B cell (primary cell): ENCODE data around the gene KCNJ18. TPM values are rescaled to one million over a fixed set of nuclear protein-coding genes. Genes with fewer than 3 reads are reported as not detected.
"Not testable (repeated sequence)": the region's sequence is repeated elsewhere in the genome, so short reads cannot be mapped to it uniquely, and the experiment has no call there.

ENCODE experiments used
- ATAC-seq: fragments of 200-7000 bp; cut with Tn5 transposase; one replicate; pipeline ENCODE4 v1.10.0; 2021; ENCODE audit warnings: low read depth, mild to moderate bottlenecking, moderate number of reproducible peaks, moderate library complexity
- CTCF ChIA-PET: fragments of 350-600 bp; sonication (Branson Sonifier 250); formaldehyde crosslinking; loops from one replicate; lab custom pipeline; 2021; ENCODE audit warnings: antibody characterized with exemption, inconsistent platforms; lab: Charles Lee
- POLR2A ChIA-PET: fragments of 350-600 bp; sonication (Branson Sonifier 250); formaldehyde crosslinking; loops from one replicate; lab custom pipeline; 2021; ENCODE audit warnings: antibody characterized with exemption; lab: Charles Lee
- DNase-seq: peaks from one replicate; pipeline ENCODE4 v3.0.0; 2013
- H2AFZ ChIP-seq: 2 replicates; pipeline ENCODE4 v1.6.1; 2012; ENCODE audit warnings: mild to moderate bottlenecking, low read depth, low read length; ENCODE audit not compliant: insufficient read depth, poor library complexity, severe bottlenecking
- H3K27ac ChIP-seq, 2 donors: 1 replicate in 1 of 2; 2 replicates in 1 of 2; pipeline ENCODE4 v1.5.1; 2012 to 2013; ENCODE audit warnings: low read length in 2 of 2, mild to moderate bottlenecking in 2 of 2, moderate library complexity in 1 of 2
- H3K27me3 ChIP-seq, 4 experiments: fragments of 200-600 bp in 1 of 4; sonication (generic) in 1 of 4; replicated peaks in 1 of 4; 1 replicate in 2 of 4; 2 replicates in 2 of 4; pipeline versions ENCODE4 v1.6.1 to v1.7.0; 2013 to 2016; ENCODE audit warnings: low read length in 3 of 4, mild to moderate bottlenecking in 2 of 4, mixed read lengths in 1 of 4, moderate library complexity in 1 of 4; ENCODE audit not compliant: insufficient read depth in 4 of 4, control insufficient read depth in 3 of 4; ENCODE audit errors: control extremely low read depth in 1 of 4
- H3K36me3 ChIP-seq, 2 experiments: replicated peaks in 1 of 2; 1 replicate in 1 of 2; 2 replicates in 1 of 2; pipeline versions ENCODE4 v1.6.1 to v1.7.1; 2013; ENCODE audit warnings: low read length in 1 of 2; ENCODE audit not compliant: insufficient read depth in 2 of 2, control insufficient read depth in 1 of 2; ENCODE audit errors: control extremely low read depth in 1 of 2, extremely low read depth in 1 of 2
- H3K4me1 ChIP-seq, 2 donors: fragments of 200-600 bp in 1 of 2; sonication (generic) in 1 of 2; 1 replicate in 1 of 2; 2 replicates in 1 of 2; pipeline versions ENCODE4 v1.5.1 to v1.6.1; 2013 to 2017; ENCODE audit warnings: low read length in 2 of 2; ENCODE audit not compliant: control insufficient read depth in 2 of 2, insufficient read depth in 2 of 2
- H3K4me2 ChIP-seq: replicated peaks from 2 replicates; pipeline ENCODE3; 2012; ENCODE audit warnings: mild to moderate bottlenecking, low read depth, low read length; ENCODE audit not compliant: poor library complexity, severe bottlenecking
- H3K4me3 ChIP-seq, 5 experiments: fragments of 200-600 bp in 1 of 5; sonication (generic) in 1 of 5; 1 replicate in 3 of 5; 2 replicates in 2 of 5; pipeline versions ENCODE4 v1.5.1 to v1.7.0; 2011 to 2016; ENCODE audit warnings: low read length in 4 of 5, mild to moderate bottlenecking in 4 of 5, low read depth in 2 of 5, control low read depth in 1 of 5, moderate library complexity in 1 of 5; ENCODE audit not compliant: insufficient read depth in 1 of 5; ENCODE audit errors: control extremely low read depth in 1 of 5, extremely low read depth in 1 of 5
- H3K79me2 ChIP-seq: fragments of 200-600 bp; sonication (generic); one replicate; pipeline ENCODE4 v1.6.0; 2016; ENCODE audit warnings: low read length; ENCODE audit not compliant: control insufficient read depth, insufficient read depth
- H3K9ac ChIP-seq: fragments of 200-600 bp; sonication (generic); 2 replicates; pipeline ENCODE4 v1.6.1; 2017; ENCODE audit warnings: mild to moderate bottlenecking, low read length, moderate library complexity
- H3K9me3 ChIP-seq, 3 donors: one replicate each; pipeline versions ENCODE4 v1.6.1 to v1.7.1; 2013; ENCODE audit warnings: low read length in 2 of 3; ENCODE audit not compliant: control insufficient read depth in 2 of 3, insufficient read depth in 1 of 3; ENCODE audit errors: control extremely low read depth in 1 of 3
- H4K20me1 ChIP-seq: 2 replicates; pipeline ENCODE4 v1.6.0; 2012; ENCODE audit warnings: mild to moderate bottlenecking, low read length; ENCODE audit not compliant: insufficient read depth, control insufficient read depth, poor library complexity, severe bottlenecking
- H3K27ac Mint-ChIP-seq: one replicate; pipeline ENCODE4 v1.8.0; 2021; ENCODE audit warnings: mixed read lengths
- H3K27me3 Mint-ChIP-seq: one replicate; pipeline ENCODE4 v1.8.0; 2021; ENCODE audit warnings: mixed read lengths
- H3K4me1 Mint-ChIP-seq: one replicate; pipeline ENCODE4 v1.8.0; 2021; ENCODE audit warnings: mixed read lengths
- H3K4me3 Mint-ChIP-seq: one replicate; pipeline ENCODE4 v1.8.0; 2021; ENCODE audit warnings: mixed read lengths
- H3K9me3 Mint-ChIP-seq: one replicate; pipeline ENCODE4 v1.8.0; 2022; ENCODE audit warnings: mixed read lengths; ENCODE audit not compliant: insufficient read depth
- WGBS: methylation state at CpG from one replicate; pipeline ENCODE4 v1.1.5; 2013; ENCODE audit warnings: missing lambda C conversion rate; ENCODE audit not compliant: insufficient coverage; 5-methylcytosine and 5-hydroxymethylcytosine counted together
- intact Hi-C: fragments of 100-400 bp; cut with micrococcal nuclease; formaldehyde crosslinking; loops from one replicate; pipeline ENCODE4 v1.10.0; 2022
- polyA plus RNA-seq: library from polyadenylated mRNA; depleted of rRNA; stranded (reverse); fragments of >200 nt; gene quantifications from 2 replicates; pipeline ENCODE4 v1.2.3, GENCODE V29; 2012
- total RNA-seq, 2 donors: library from RNA; stranded (reverse); fragments of 120-200 nt in 1 of 2; gene quantifications; 1 replicate in 1 of 2; 2 replicates in 1 of 2; pipeline versions ENCODE4 v1.2.3 to v1.2.4, GENCODE V29; 2013 to 2022

Gene KCNJ18
- total and polyA plus RNA-seq, 2 donors (not counting 1 experiment from before 2014, with no cell fraction given) = not detected

GRCh38 chr17:21666711-21667412 is 25.5 kb upstream of the KCNJ18 start:
- H3K4me1 ChIP-seq, DNase-seq, H3K4me2 ChIP-seq, CTCF ChIA-PET, ATAC-seq, H3K9me3 Mint-ChIP-seq, H3K27ac ChIP-seq, H4K20me1 ChIP-seq, POLR2A ChIA-PET, H3K27me3 ChIP-seq, intact Hi-C loops, H3K4me1 Mint-ChIP-seq, H3K27ac Mint-ChIP-seq, H3K36me3 ChIP-seq, H3K27me3 Mint-ChIP-seq, H3K4me3 ChIP-seq, H2AFZ ChIP-seq, H3K79me2 ChIP-seq, H3K4me3 Mint-ChIP-seq, H3K9ac ChIP-seq: not testable (repeated sequence)
- H3K9me3 ChIP-seq = peaks cover 0 to 16% (median 2%) of the 10 kb centered on the region in 3 donors
- 70% methylated on average over 3 of the region's 3 CpGs for WGBS

DNA sequence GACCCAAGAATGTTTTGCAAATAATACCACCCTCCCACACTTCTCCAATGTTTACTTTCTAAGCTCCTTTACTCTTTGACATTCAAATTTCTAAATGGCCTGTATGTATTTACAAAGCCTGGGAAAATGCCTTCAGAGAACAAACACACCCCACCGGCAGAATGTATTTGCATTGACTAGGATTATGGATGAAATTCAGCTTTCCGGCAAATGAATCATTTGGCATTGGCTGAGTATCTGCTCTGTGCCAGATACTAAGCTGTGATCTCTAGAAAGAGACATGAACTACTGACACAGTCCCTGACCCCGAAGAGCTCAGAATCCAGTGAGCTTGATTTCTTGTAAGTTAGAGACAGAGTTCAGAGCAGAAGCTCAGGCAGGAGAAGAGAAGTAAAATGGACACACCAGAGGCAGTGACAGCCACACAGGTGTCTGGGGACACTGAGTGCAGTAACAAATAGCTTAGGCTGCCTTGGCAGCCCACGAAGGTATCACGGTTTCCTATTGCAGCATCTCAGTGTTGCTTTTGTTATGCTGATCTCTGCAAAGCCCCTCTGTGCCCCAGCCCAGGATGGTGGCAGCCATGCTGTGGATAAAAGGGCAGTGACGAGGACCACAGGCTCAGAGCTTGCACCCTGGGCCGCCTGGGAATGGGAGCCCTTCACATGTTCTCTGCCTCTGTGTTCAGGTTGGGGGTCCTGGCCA is 24.8 kb upstream of the KCNJ18 start:
- POLR2A ChIA-PET, H3K4me1 ChIP-seq, H3K79me2 ChIP-seq, H3K4me3 Mint-ChIP-seq, DNase-seq, H3K27me3 ChIP-seq, H3K4me3 ChIP-seq, H3K9me3 Mint-ChIP-seq, H3K27ac ChIP-seq, CTCF ChIA-PET, H3K9ac ChIP-seq, H2AFZ ChIP-seq, H3K27ac Mint-ChIP-seq, H3K27me3 Mint-ChIP-seq, H3K36me3 ChIP-seq, intact Hi-C loops, H4K20me1 ChIP-seq, ATAC-seq, H3K4me1 Mint-ChIP-seq, H3K4me2 ChIP-seq: not testable (repeated sequence)
- H3K9me3 ChIP-seq = peaks cover 0 to 16% (median 2%) of the 10 kb centered on the region in 3 donors
- 65% methylated on average over 5 of the region's 7 CpGs for WGBS

- POLR2A ChIA-PET, H3K4me3 Mint-ChIP-seq, H3K27me3 ChIP-seq, DNase-seq, H3K27me3 Mint-ChIP-seq, CTCF ChIA-PET, H3K36me3 ChIP-seq, H3K79me2 ChIP-seq, H4K20me1 ChIP-seq, H3K9me3 Mint-ChIP-seq, H3K27ac Mint-ChIP-seq, ATAC-seq, intact Hi-C loops, H3K4me3 ChIP-seq, H3K4me2 ChIP-seq, H2AFZ ChIP-seq, H3K27ac ChIP-seq, H3K9ac ChIP-seq, H3K4me1 ChIP-seq, H3K4me1 Mint-ChIP-seq: not testable (repeated sequence)
- WGBS = no CpG with 5 or more reads among the region's 3 CpGs
- H3K9me3 ChIP-seq = peaks cover 0 to 16% (median 2%) of the 10 kb centered on the region in 3 donors
Observed at GRCh38 chr17:21668118-21668488, 24.2 kb upstream of the KCNJ18 start.
